HG02642 (cell line): ENCODE measurements around the gene SLC39A9.
"Not testable (repeated sequence)": the region's sequence is repeated elsewhere in the genome, so short reads cannot be mapped to it uniquely, and the experiment has no call there.

Experiments used
- ATAC-seq: cut with Tn5 transposase; IDR thresholded peaks from one replicate; pipeline ENCODE4 v1.9.1; 2021; ENCODE audit warnings: mild to moderate bottlenecking; ENCODE audit not compliant: unreplicated experiment, poor library complexity

The SLC39A9 gene

GRCh38 chr14:69416087-69416486, 17.6 kb downstream of the SLC39A9 start:
- ATAC-seq: not testable (repeated sequence)

GRCh38 chr14:69423279-69423678, 24.8 kb downstream of the SLC39A9 start:
- ATAC-seq: no peak

- ATAC-seq: no peak
Measured at GRCh38 chr14:69424149-69424923, 25.8 kb downstream of the SLC39A9 start.

GRCh38 chr14:69427596-69427995, 29.1 kb downstream of the SLC39A9 start:
- no peak for ATAC-seq

- ATAC-seq: peak; percentile 65
Measured at GRCh38 chr14:69428289-69428998, 30.0 kb downstream of the SLC39A9 start.

GRCh38 chr14:69429643-69430042, 31.2 kb downstream of the SLC39A9 start:
- no peak for ATAC-seq

- no peak for ATAC-seq
Measured at GRCh38 chr14:69430306-69430939, 31.9 kb downstream of the SLC39A9 start.

GRCh38 chr14:69432364-69432763, 33.9 kb downstream of the SLC39A9 start:
- no peak for ATAC-seq

- no peak for ATAC-seq
Measured at GRCh38 chr14:69439521-69440270, 41.2 kb downstream of the SLC39A9 start.

- peak; percentile 81 for ATAC-seq
Measured at GRCh38 chr14:69441948-69442347, 43.5 kb downstream of the SLC39A9 start.

- ATAC-seq: no peak
Measured at GRCh38 chr14:69443296-69443805, 44.9 kb downstream of the SLC39A9 start.

- ATAC-seq: no peak
Measured at GRCh38 chr14:69449216-69449615, 50.7 kb downstream of the SLC39A9 start.

- no peak for ATAC-seq
Measured at GRCh38 chr14:69451941-69452340, 53.4 kb downstream of the SLC39A9 start.

- no peak for ATAC-seq
Measured at GRCh38 chr14:69458350-69458749, 59.9 kb downstream of the SLC39A9 start.

GRCh38 chr14:69459122-69459521, 60.6 kb downstream of the SLC39A9 start:
- ATAC-seq: no peak

GRCh38 chr14:69460093-69460701, 61.7 kb downstream of the SLC39A9 start:
- peak; percentile 51 for ATAC-seq

- no peak for ATAC-seq
Measured at GRCh38 chr14:69464379-69464778, 65.9 kb downstream of the SLC39A9 start.

GRCh38 chr14:69464829-69465228, 66.3 kb downstream of the SLC39A9 start:
- no peak for ATAC-seq

- no peak for ATAC-seq
Measured at GRCh38 chr14:69468949-69469348, 70.5 kb downstream of the SLC39A9 start.

- ATAC-seq: no peak
Measured at GRCh38 chr14:69471436-69471835, 72.9 kb downstream of the SLC39A9 start.
